ENCODE measurements around the gene FAU. TPM values are rescaled to one million over a fixed set of nuclear protein-coding genes. Genes with fewer than 3 reads are reported as not detected.

FAU gene
- total RNA-seq, 2 experiments from 2014 or later = 1,937 to 1,976 TPM

- H3K9me3 ChIP-seq (ENCODE audit: control insufficient read depth in 1 of 2, insufficient read depth in 1 of 2, low read length in 2 of 2) = no peaks in the 10 kb centered on the region
- CTCF ChIA-PET = no interaction called here
- no peaks in the 10 kb centered on the region for H3K27me3 Mint-ChIP-seq
- intact Hi-C loops (cut with DNase I, micrococcal nuclease) = no loop called here
- peaks cover 23% of the 10 kb centered on the region for H3K4me1 ChIP-seq (ENCODE audit: insufficient read depth, low read length)
- H3K27me3 ChIP-seq (ENCODE audit: control insufficient read depth in 1 of 2, insufficient read depth in 2 of 2, low read length in 2 of 2) = no peaks in the 10 kb centered on the region
- H3K9me3 Mint-ChIP-seq = no peaks in the 10 kb centered on the region
- H3K36me3 ChIP-seq (ENCODE audit: insufficient read depth, low read length) = peaks cover 50% of the 10 kb centered on the region
- no peak overlapping the region for H3K27ac ChIP-seq (ENCODE audit: low read depth in 1 of 2, low read length in 2 of 2)
- TF ChIP-seq CTCF (IDR thresholded peaks at IDR 0.05) = no peak
- ATAC-seq (ENCODE audit: poor library complexity) (no peak), DNase-seq (peak in 1 of 14 experiments; percentile 29)
- no peak overlapping the region for H3K4me3 Mint-ChIP-seq
- H3K27ac Mint-ChIP-seq = no peak overlapping the region
- peaks cover 63% of the 10 kb centered on the region for H3K36me3 Mint-ChIP-seq (ENCODE audit: low read depth)
- peaks cover 22% of the 10 kb centered on the region for H3K4me1 Mint-ChIP-seq (ENCODE audit: low read depth)
- H3K4me3 ChIP-seq (ENCODE audit: low read length) = no peak overlapping the region
- POLR2A ChIA-PET = no interaction called here
Measured at GRCh38 chr11:65107078-65107477, 14.9 kb downstream of the FAU start.

GRCh38 chr11:65104628-65105027, 17.3 kb downstream of the FAU start:
- Histone ChIP-seq H3K4me1 (ENCODE audit: insufficient read depth, low read length) (no peaks in the 10 kb centered on the region), H3K27ac (ENCODE audit: low read depth in 1 of 2, low read length in 2 of 2) (no peak overlapping the region), H3K36me3 (ENCODE audit: insufficient read depth, low read length) (peaks cover 51% of the 10 kb centered on the region), H3K9me3 (ENCODE audit: control insufficient read depth in 1 of 2, insufficient read depth in 1 of 2, low read length in 2 of 2) (no peaks in the 10 kb centered on the region), H3K4me3 (ENCODE audit: low read length) (no peak overlapping the region), H3K27me3 (ENCODE audit: control insufficient read depth in 1 of 2, insufficient read depth in 2 of 2, low read length in 2 of 2) (no peaks in the 10 kb centered on the region)
- intact Hi-C loops (cut with DNase I, micrococcal nuclease) = no loop called here
- H3K4me3 Mint-ChIP-seq = no peak overlapping the region
- peaks cover 3% of the 10 kb centered on the region for H3K4me1 Mint-ChIP-seq (ENCODE audit: low read depth)
- H3K36me3 Mint-ChIP-seq (ENCODE audit: low read depth) = peaks cover 64% of the 10 kb centered on the region
- CTCF ChIA-PET = no interaction called here
- no peak for TF ChIP-seq CTCF (IDR thresholded peaks at IDR 0.05)
- H3K27me3 Mint-ChIP-seq = no peaks in the 10 kb centered on the region
- DNase-seq (no peak), ATAC-seq (ENCODE audit: poor library complexity) (no peak)
- POLR2A ChIA-PET = interaction anchor here (1.3 to 1.6 kb wide), 2 partner anchors 13 to 17 kb away, joined by 4 to 5 read pairs; partner anchors contain the start of genes FAU, MRPL49 and ZNHIT2
- no peak overlapping the region for H3K27ac Mint-ChIP-seq
- H3K9me3 Mint-ChIP-seq = no peaks in the 10 kb centered on the region

GRCh38 chr11:65103476-65103875, 18.5 kb downstream of the FAU start:
- ATAC-seq (ENCODE audit: poor library complexity) (no peak), DNase-seq (no peak)
- Histone ChIP-seq H3K4me1 (ENCODE audit: insufficient read depth, low read length) (no peaks in the 10 kb centered on the region), H3K9me3 (ENCODE audit: control insufficient read depth in 1 of 2, insufficient read depth in 1 of 2, low read length in 2 of 2) (no peaks in the 10 kb centered on the region), H3K27ac (ENCODE audit: low read depth in 1 of 2, low read length in 2 of 2) (no peak overlapping the region), H3K4me3 (ENCODE audit: low read length) (no peak overlapping the region), H3K27me3 (ENCODE audit: control insufficient read depth in 1 of 2, insufficient read depth in 2 of 2, low read length in 2 of 2) (no peaks in the 10 kb centered on the region), H3K36me3 (ENCODE audit: insufficient read depth, low read length) (peaks cover 48% of the 10 kb centered on the region)
- H3K27ac Mint-ChIP-seq = no peak overlapping the region
- H3K4me3 Mint-ChIP-seq = no peak overlapping the region
- intact Hi-C loops (cut with DNase I, micrococcal nuclease) = no loop called here
- H3K27me3 Mint-ChIP-seq = no peaks in the 10 kb centered on the region
- peaks cover 10% of the 10 kb centered on the region for H3K4me1 Mint-ChIP-seq (ENCODE audit: low read depth)
- ChIA-PET CTCF (interaction anchor here (1.3 kb wide), 1 partner anchor 14 kb away, joined by 3 read pairs; the partner anchor contains the start of gene ZNHIT2), POLR2A (interaction anchor here (1.3 to 1.6 kb wide), 2 partner anchors 14 to 19 kb away, joined by 4 to 5 read pairs; partner anchors contain the start of genes FAU, MRPL49 and ZNHIT2)
- TF ChIP-seq CTCF (IDR thresholded peaks at IDR 0.05) = no peak
- peaks cover 68% of the 10 kb centered on the region for H3K36me3 Mint-ChIP-seq (ENCODE audit: low read depth)
- H3K9me3 Mint-ChIP-seq = no peaks in the 10 kb centered on the region

All from CD4-positive, alpha-beta T cell (primary cell).